B cell (primary cell): ENCODE measurements around the gene UTS2R. TPM values are rescaled to one million over a fixed set of nuclear protein-coding genes. Genes with fewer than 3 reads are reported as not detected.

Experiments
- ATAC-seq: fragments of 200-7000 bp; cut with Tn5 transposase; one replicate; pipeline ENCODE4 v1.10.0; 2021; ENCODE audit warnings: low read depth, mild to moderate bottlenecking, moderate number of reproducible peaks, moderate library complexity
- CTCF ChIA-PET: fragments of 350-600 bp; sonication (Branson Sonifier 250); formaldehyde crosslinking; loops from one replicate; lab custom pipeline; 2021; ENCODE audit warnings: antibody characterized with exemption, inconsistent platforms; lab: Charles Lee
- POLR2A ChIA-PET: fragments of 350-600 bp; sonication (Branson Sonifier 250); formaldehyde crosslinking; loops from one replicate; lab custom pipeline; 2021; ENCODE audit warnings: antibody characterized with exemption; lab: Charles Lee
- DNase-seq: peaks from one replicate; pipeline ENCODE4 v3.0.0; 2013
- H2AFZ ChIP-seq: 2 replicates; pipeline ENCODE4 v1.6.1; 2012; ENCODE audit warnings: mild to moderate bottlenecking, low read depth, low read length; ENCODE audit not compliant: insufficient read depth, poor library complexity, severe bottlenecking
- H3K27ac ChIP-seq, 2 donors: 1 replicate in 1 of 2; 2 replicates in 1 of 2; pipeline ENCODE4 v1.5.1; 2012 to 2013; ENCODE audit warnings: low read length in 2 of 2, mild to moderate bottlenecking in 2 of 2, moderate library complexity in 1 of 2
- H3K27me3 ChIP-seq, 4 experiments: fragments of 200-600 bp in 1 of 4; sonication (generic) in 1 of 4; replicated peaks in 1 of 4; 1 replicate in 2 of 4; 2 replicates in 2 of 4; pipeline versions ENCODE4 v1.6.1 to v1.7.0; 2013 to 2016; ENCODE audit warnings: low read length in 3 of 4, mild to moderate bottlenecking in 2 of 4, mixed read lengths in 1 of 4, moderate library complexity in 1 of 4; ENCODE audit not compliant: insufficient read depth in 4 of 4, control insufficient read depth in 3 of 4; ENCODE audit errors: control extremely low read depth in 1 of 4
- H3K36me3 ChIP-seq, 2 experiments: replicated peaks in 1 of 2; 1 replicate in 1 of 2; 2 replicates in 1 of 2; pipeline versions ENCODE4 v1.6.1 to v1.7.1; 2013; ENCODE audit warnings: low read length in 1 of 2; ENCODE audit not compliant: insufficient read depth in 2 of 2, control insufficient read depth in 1 of 2; ENCODE audit errors: control extremely low read depth in 1 of 2, extremely low read depth in 1 of 2
- H3K4me1 ChIP-seq, 2 donors: fragments of 200-600 bp in 1 of 2; sonication (generic) in 1 of 2; 1 replicate in 1 of 2; 2 replicates in 1 of 2; pipeline versions ENCODE4 v1.5.1 to v1.6.1; 2013 to 2017; ENCODE audit warnings: low read length in 2 of 2; ENCODE audit not compliant: control insufficient read depth in 2 of 2, insufficient read depth in 2 of 2
- H3K4me2 ChIP-seq: replicated peaks from 2 replicates; pipeline ENCODE3; 2012; ENCODE audit warnings: mild to moderate bottlenecking, low read depth, low read length; ENCODE audit not compliant: poor library complexity, severe bottlenecking
- H3K4me3 ChIP-seq, 5 experiments: fragments of 200-600 bp in 1 of 5; sonication (generic) in 1 of 5; 1 replicate in 3 of 5; 2 replicates in 2 of 5; pipeline versions ENCODE4 v1.5.1 to v1.7.0; 2011 to 2016; ENCODE audit warnings: low read length in 4 of 5, mild to moderate bottlenecking in 4 of 5, low read depth in 2 of 5, control low read depth in 1 of 5, moderate library complexity in 1 of 5; ENCODE audit not compliant: insufficient read depth in 1 of 5; ENCODE audit errors: control extremely low read depth in 1 of 5, extremely low read depth in 1 of 5
- H3K79me2 ChIP-seq: fragments of 200-600 bp; sonication (generic); one replicate; pipeline ENCODE4 v1.6.0; 2016; ENCODE audit warnings: low read length; ENCODE audit not compliant: control insufficient read depth, insufficient read depth
- H3K9ac ChIP-seq: fragments of 200-600 bp; sonication (generic); 2 replicates; pipeline ENCODE4 v1.6.1; 2017; ENCODE audit warnings: mild to moderate bottlenecking, low read length, moderate library complexity
- H3K9me3 ChIP-seq, 3 donors: one replicate each; pipeline versions ENCODE4 v1.6.1 to v1.7.1; 2013; ENCODE audit warnings: low read length in 2 of 3; ENCODE audit not compliant: control insufficient read depth in 2 of 3, insufficient read depth in 1 of 3; ENCODE audit errors: control extremely low read depth in 1 of 3
- H4K20me1 ChIP-seq: 2 replicates; pipeline ENCODE4 v1.6.0; 2012; ENCODE audit warnings: mild to moderate bottlenecking, low read length; ENCODE audit not compliant: insufficient read depth, control insufficient read depth, poor library complexity, severe bottlenecking
- H3K27ac Mint-ChIP-seq: one replicate; pipeline ENCODE4 v1.8.0; 2021; ENCODE audit warnings: mixed read lengths
- H3K27me3 Mint-ChIP-seq: one replicate; pipeline ENCODE4 v1.8.0; 2021; ENCODE audit warnings: mixed read lengths
- H3K4me1 Mint-ChIP-seq: one replicate; pipeline ENCODE4 v1.8.0; 2021; ENCODE audit warnings: mixed read lengths
- H3K4me3 Mint-ChIP-seq: one replicate; pipeline ENCODE4 v1.8.0; 2021; ENCODE audit warnings: mixed read lengths
- H3K9me3 Mint-ChIP-seq: one replicate; pipeline ENCODE4 v1.8.0; 2022; ENCODE audit warnings: mixed read lengths; ENCODE audit not compliant: insufficient read depth
- CTCF ChIP-seq: fragments of 200-600 bp; IDR thresholded peaks from one replicate; pipeline ENCODE4 v1.8.0; 2022; ENCODE audit warnings: antibody characterized with exemption, mild to moderate bottlenecking
- EZH2 ChIP-seq: IDR thresholded peaks from 2 replicates; pipeline ENCODE4 v1.6.1; 2012; ENCODE audit warnings: borderline replicate concordance, low read depth, mild to moderate bottlenecking, moderate library complexity, low read length; ENCODE audit not compliant: insufficient read depth, poor library complexity, severe bottlenecking
- WGBS: methylation state at CpG from one replicate; pipeline ENCODE4 v1.1.5; 2013; ENCODE audit warnings: missing lambda C conversion rate; ENCODE audit not compliant: insufficient coverage; 5-methylcytosine and 5-hydroxymethylcytosine counted together
- intact Hi-C: fragments of 100-400 bp; cut with micrococcal nuclease; formaldehyde crosslinking; loops from one replicate; pipeline ENCODE4 v1.10.0; 2022
- polyA plus RNA-seq: library from polyadenylated mRNA; depleted of rRNA; stranded (reverse); fragments of >200 nt; gene quantifications from 2 replicates; pipeline ENCODE4 v1.2.3, GENCODE V29; 2012
- total RNA-seq, 2 donors: library from RNA; stranded (reverse); fragments of 120-200 nt in 1 of 2; gene quantifications; 1 replicate in 1 of 2; 2 replicates in 1 of 2; pipeline versions ENCODE4 v1.2.3 to v1.2.4, GENCODE V29; 2013 to 2022

UTS2R gene
- total and polyA plus RNA-seq, 2 donors (not counting 1 experiment from before 2014, with no cell fraction given): 0.86 TPM; not detected in 1

- peak within 1 kb of the TSS; percentile 93 for H3K4me2 ChIP-seq
- peaks cover 23% of the 10 kb centered on the region for H3K4me1 Mint-ChIP-seq
- ATAC-seq: peak; percentile 85
- peaks cover 0 to 27% of the 10 kb centered on the region in 2 experiments for H3K36me3 ChIP-seq
- peaks cover 0 to 6% (median 0%) of the 10 kb centered on the region in 3 donors for H3K9me3 ChIP-seq
- H4K20me1 ChIP-seq: peaks cover 36% of the 10 kb centered on the region
- peak within 1 kb of the TSS; percentile 87 for H3K27ac Mint-ChIP-seq
- H3K27me3 Mint-ChIP-seq: no peaks in the 10 kb centered on the region
- H3K9ac ChIP-seq: peak within 1 kb of the TSS; percentile 93
- H3K4me1 ChIP-seq: peaks cover 18 to 27% of the 10 kb centered on the region in 2 donors
- WGBS: 1% methylated on average over 92 of the region's 108 CpGs
- CTCF ChIA-PET: interaction anchor here (0.8 to 2.4 kb wide), 6 partner anchors 10 to 133 kb away, joined by 3 to 11 read pairs (median 5); no protein-coding TSS in a partner anchor
- peak; percentile 96 for DNase-seq
- no peak for TF ChIP-seq EZH2
- no peak for TF ChIP-seq CTCF
- POLR2A ChIA-PET: interaction anchor here (0.7 to 1.7 kb wide), 4 partner anchors 16 to 232 kb away, joined by 4 to 6 read pairs (median 4); no protein-coding TSS in a partner anchor
- H3K4me3 ChIP-seq: peak within 1 kb of the TSS; percentile 55 to 90 (median 73)
- peak within 1 kb of the TSS; percentile 89 for H3K4me3 Mint-ChIP-seq
- peak within 1 kb of the TSS; percentile 88 for H2AFZ ChIP-seq
- peaks cover 44% of the 10 kb centered on the region for H3K79me2 ChIP-seq
- no peaks in the 10 kb centered on the region for H3K9me3 Mint-ChIP-seq
- no peaks in the 10 kb centered on the region for H3K27me3 ChIP-seq
- H3K27ac ChIP-seq: peak within 1 kb of the TSS in 1 of 2 donors; percentile 74
- intact Hi-C loops: loop anchor here (1.0 to 10.0 kb wide), 7 partner anchors 31 to 231 kb away; partner anchors contain the start of genes NARF and WDR45B
Observed at GRCh38 chr17:82418001-82418986, 46.7 kb downstream of the UTS2R start, which contains the start of the genes HEXD and OGFOD3. Gene HEXD (plus strand): TSS chr17:82418347. CDS start chr17:82419800, 1,453 bp downstream. Gene OGFOD3 (minus strand): TSS chr17:82418586. CDS start chr17:82418485, 101 bp downstream.
